NCI-H1436 treated with DMSO at 0.1 percent for 48 hours (cell line): Measurements from ENCODE around the gene FABP7.
"Not testable (repeated sequence)": the region's sequence is repeated elsewhere in the genome, so short reads cannot be mapped to it uniquely, and the experiment has no call there.

ENCODE experiments used
- DNase-seq: peaks from one replicate; lab custom pipeline; 2025; lab: John Stamatoyannopoulos, UW

FABP7 gene

DNA sequence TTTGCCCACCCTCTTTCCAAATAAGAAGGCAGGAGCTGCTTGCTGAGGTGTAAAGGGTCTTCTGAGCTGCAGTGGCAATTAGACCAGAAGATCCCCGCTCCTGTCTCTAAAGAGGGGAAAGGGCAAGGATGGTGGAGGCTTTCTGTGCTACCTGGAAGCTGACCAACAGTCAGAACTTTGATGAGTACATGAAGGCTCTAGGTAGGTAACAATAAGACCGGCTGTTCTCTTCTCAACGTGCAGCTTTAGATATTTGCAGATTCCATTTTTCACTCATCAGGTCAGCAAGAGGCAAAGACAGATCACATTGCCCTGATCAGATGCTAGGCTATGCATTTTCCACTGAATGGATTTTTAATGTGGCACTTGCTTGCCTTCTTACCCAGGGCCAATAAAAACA, at the start of gene FABP7:
Gene FABP7 (plus strand): TSS at position 50 of the 400 bp plus-strand sequence. CDS start 79 bp downstream, at position 129.
- DNase-seq, result no peak

DNA sequence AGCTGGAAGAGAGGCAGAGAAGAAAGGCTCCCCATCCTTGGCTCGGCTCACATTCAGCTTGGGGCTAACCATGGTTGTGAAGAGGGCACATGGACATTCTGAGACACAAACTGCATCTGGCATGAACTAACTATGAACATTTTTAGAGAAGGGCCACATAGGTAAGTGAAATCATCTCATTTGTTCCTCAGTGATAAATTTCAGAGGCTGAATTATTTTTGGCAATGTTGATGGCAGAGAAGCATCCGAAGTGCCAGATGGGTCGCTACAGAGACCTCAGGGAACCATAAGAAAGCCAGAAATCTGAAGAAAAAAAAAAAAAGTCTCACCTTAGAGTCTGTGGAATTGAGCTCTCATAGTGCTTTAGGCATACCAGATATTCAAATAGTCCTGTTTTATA, 49.2 kb upstream of the FABP7 start:
- no peak for DNase-seq

DNA sequence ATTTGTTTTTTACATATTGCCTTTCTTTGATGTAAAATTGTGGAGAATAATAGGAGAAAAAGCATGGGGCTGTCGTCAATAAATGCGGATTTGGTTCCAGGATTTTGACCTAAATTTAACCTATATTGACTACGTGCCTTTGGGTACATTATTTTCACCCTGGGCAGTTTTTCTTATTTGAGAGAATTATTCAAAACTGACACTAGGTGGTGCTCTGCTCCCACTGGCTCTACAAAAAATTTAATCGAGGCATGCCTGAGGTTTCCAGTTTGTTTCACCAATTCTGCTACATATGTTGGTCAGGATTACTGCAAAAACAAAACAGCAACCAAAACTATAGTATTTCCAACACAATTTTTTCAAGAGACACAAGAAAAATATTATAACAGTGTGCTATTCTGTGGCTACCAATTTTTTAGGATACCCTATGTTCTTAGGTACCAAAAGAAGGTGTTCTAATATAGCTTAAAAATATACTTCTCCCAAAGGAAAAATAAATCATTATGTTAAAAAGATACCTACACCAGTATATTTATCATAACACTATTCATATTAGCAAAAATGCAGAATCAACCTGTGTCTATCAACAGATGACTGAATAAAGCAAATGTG, 48.6 kb upstream of the FABP7 start:
- DNase-seq, result no peak

DNA sequence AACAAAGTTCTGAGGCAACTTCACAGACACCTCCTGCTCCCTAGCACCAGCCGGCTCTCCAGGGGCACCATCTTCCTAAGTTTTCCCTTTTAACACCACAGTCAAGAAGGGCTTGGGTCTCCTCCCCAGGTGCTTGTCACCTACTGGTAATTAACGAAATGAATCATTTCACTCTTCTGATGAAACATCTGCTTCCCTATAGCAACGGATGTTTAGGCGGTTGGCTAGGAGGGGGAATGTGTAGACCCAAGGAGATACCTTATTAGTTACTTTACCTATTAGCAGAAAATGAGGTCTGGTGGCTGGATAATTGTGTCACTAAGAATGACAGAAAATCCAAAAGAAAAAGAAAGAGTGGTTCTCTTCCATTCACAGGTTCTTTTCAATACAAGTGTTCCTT, 46.3 kb upstream of the FABP7 start:
- no peak for DNase-seq

DNA sequence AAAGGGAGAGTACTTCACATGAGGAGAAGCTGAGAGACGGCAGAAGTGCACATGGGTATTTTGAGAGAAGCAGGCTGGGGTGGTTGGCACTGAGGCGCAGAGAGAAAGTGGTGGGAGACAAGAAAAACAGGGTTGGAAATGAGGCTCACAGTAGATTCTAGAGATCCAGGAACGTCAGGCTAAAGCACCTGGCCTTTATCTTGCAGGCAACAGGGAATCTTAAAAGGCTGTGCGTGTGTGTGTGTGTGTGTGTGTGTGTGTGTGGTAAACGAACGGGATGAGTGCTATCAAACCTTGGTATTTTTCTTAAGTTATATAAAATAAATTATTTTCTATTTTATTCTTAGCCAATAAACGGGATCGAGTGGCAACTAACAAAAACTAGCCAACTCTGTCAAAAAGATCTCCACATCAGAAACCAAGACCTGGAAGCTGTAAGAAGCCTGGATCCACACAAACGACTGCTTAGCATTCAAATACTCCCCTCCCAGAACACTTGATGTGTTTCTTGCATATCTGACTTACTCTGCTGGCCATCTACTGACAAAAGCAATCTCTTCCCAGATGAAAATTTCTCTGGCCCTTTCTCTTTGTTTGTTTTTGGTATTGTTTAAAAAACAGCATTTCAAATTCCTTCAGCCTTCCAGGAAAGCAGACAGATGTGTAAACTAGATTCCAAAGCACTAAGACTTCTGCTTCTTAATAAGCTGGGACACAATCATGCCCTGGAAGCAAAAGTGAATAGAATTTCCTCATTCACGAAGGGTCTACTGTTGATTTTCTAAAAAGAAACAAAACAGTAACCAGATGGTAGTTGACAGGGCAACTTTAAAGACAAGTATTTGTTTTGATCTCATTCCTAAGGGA, 44.8 kb upstream of the FABP7 start:
- no peak for DNase-seq

DNA sequence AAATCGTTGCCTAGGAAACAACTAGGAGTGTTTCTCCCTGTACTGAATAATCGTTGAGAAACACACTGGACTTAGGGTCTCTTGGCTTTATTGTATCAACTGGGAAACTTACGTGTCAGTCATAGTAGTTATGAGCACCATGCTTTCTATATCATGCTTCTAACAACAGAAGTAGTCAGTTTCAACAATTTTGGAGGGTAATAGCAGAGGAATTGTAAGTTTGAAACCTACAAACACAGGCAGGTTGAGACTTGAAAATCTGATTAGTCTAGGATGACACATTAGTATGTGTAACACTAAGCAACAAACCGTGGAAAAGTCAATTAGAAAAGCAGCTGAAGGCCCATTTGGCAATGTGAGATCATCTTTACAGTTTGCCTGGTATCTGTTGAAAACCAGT, 43.9 kb upstream of the FABP7 start:
- DNase-seq, result peak; percentile 75

DNA sequence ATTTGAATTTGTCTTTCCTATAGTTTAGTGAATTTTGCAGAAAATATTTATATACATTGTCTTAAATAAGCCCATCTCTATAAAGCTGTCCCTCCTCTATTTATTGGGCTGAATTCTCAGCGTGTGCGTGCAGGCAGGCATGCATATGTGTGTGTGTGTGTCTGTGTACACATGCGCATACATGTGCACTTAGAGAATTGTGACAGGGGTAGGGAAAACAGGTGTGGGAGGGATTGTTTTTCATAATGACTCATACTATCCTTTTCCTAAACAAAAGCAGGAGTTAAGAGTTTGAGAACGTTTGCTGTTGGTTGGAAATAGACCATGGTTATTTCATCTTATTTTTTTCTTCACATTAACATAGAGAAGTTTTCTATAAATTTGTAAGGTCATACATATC, 43.4 kb upstream of the FABP7 start:
- DNase-seq, result no peak

DNA sequence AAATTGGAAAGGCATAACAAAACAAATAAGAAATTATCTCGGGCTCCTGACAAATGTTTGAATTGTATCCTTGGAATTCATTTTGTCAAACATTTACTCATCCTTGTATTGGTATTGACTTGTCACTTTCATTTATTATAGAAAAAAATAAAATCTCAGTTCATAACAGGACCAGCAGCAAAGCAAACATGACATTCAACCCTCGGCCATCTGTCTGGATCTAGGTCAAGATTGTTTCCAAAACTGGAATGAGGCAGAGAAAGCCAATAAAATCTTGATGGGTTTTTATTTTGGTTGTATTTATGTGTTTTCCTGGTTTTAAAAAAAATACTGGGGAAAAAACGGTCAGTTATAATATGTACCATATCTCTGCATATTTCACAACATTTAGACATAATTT, 42.9 kb upstream of the FABP7 start:
- no peak for DNase-seq

DNA sequence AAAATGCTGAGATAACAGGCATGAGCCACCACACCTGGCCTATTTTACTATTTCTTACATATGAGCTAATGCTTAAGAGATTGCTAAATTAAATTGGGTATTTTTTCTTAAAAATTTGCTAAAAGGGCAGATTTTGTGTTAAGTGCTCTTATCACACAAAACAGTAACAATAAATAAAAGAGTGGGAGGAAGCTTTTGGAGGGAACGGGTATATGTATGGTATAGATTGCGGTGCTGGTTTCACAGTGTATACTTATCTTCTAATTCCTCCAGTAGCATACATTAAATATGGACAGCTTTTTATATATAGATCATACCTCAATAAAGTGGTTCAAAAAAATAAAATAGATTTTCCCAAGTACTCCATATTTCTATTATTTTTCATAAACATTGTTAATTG, 39.4 kb upstream of the FABP7 start:
- no peak for DNase-seq

DNA sequence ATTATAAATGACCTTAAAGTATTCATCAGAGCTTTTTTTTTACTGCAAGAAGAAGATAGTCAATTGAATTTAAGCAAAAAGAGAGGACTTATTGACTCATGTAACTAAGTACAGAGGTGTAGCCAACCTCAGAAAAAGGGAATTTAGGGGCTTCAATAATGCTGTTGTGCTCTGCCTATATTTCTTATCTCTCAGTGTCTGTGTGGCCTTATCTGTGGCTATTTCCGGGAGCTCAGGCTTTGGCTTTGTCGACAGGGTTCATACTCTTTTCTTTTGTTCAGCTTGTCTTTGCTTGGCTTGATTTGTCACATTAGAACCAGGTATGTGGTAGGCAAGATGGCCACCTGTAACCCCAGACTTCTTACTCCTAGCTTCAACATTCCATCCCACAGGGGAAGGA, 38.6 kb upstream of the FABP7 start:
- DNase-seq, result no peak

DNA sequence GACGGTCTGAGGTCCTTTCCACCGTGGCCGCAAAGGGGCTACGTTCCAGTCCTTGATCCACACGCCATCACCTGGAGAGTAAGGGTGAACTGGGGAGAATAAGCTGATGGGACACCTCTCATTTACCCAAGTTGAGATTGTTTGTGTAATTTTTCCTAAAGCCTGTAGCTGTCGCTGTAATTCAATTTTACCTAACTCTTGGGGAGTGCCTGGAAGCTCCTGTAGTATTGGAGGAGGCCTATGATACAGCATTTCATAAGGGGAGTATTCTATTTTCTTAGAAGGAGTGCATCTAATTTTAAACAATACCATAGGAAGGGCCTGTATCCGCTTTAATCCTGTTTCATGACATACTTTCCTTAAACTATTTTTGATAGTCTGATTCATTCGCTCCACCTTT, 35.3 kb upstream of the FABP7 start:
- DNase-seq, result not testable (repeated sequence)

DNA sequence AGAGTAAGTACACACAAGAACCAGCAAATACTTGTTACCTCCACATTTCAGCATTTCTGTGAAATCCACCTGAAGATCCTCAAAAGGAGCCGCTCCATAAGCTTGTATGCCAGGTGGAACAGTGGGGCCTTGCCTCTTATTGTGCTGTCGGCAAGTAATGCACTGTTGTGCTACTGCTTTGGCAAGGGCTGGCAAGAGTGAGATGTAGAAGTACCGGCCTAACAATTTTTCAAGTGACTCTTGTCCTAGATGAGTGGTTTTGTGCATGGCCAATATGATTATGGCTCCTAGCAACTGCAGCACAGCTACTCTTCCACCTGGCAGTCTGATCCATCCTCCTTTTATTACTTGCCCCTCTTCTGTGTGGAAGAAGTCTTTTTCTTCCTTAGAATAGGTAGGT, 34.7 kb upstream of the FABP7 start:
- DNase-seq, result peak; percentile 45

DNA sequence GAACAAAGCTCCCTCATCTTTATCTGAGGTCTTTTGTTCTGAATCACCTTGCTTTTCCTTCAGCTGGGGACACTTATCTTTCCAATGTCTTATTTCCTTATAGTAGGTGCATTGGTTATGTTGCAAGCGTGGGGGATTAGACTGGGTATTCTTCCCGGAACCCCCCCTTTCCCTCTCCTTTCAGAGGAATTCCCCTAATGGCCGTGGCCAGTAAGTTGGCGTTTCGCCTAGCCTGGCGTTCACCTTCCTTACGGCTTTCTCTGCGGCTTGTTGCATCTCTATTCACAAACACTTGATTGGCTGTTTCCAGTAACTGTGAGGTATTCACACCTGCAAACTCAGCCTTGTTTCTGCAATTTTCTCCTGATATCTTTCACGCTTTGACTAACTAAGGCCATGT, 32.8 kb upstream of the FABP7 start:
- no peak for DNase-seq

DNA sequence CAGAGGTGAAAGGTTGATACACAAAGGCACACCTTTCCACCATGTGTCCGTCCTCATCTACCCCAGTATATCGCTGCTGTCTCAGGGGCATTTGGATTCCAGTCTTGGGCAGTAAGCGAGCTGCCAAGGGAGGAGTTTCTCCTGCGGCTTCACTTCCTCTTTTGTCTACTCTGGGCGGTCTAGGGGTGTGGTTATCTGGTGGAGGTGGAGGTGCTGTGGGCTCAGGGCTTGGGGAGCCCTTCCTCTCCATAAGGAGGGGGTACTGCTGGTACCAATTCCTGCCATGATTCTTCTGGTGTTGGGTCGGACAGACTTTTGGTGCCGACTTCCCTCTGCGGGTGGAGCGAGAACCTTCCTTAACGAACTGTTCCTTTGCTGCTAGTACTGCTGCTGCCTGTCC, 31.9 kb upstream of the FABP7 start:
- no peak for DNase-seq

DNA sequence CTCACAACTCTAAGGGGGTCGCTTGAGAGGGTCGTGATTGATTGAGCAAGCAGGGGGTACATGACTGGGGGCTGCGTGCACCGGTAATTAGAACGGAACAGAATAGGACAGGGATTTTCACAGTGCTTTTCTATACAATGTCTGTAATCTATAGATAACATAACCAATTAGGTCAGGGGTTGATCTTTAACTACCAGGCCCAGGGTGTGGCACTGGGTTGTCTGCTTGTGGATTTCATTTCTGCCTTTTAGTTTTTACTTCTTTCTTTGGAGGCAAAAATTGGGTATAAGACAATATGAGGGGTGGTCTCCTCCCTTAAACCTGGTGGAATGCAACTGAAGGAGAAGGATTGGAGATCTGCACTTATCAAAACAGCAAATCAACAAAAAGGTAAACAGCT, 30.6 kb upstream of the FABP7 start:
- DNase-seq, result not testable (repeated sequence)

DNA sequence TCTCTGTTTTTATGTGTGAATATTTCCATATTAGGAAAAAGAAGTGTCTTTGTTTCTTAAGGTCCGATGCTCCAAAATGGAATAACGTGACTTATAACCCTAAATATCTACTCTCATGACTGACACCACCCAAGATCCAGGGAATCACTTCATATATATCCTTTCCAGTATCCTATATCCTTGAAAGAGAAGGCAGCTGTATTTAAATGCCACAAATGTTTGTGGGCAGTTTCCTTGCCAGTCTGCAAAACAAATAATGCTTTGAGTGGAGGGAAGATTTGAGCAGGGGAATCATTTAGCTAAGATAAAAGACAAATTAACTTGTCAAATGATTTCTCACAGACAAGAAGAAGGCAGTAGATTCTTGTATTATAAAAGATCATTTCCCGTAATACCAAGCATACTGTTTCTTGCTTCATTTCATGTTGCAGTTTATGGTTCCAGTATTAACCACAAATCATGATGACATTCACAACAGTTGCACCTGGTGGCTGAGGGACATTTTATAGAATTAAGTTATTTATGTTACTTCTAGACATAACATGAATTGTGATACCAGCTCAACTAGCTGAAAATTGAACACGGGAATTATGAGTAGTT, 30.0 kb upstream of the FABP7 start:
- DNase-seq, result no peak

DNA sequence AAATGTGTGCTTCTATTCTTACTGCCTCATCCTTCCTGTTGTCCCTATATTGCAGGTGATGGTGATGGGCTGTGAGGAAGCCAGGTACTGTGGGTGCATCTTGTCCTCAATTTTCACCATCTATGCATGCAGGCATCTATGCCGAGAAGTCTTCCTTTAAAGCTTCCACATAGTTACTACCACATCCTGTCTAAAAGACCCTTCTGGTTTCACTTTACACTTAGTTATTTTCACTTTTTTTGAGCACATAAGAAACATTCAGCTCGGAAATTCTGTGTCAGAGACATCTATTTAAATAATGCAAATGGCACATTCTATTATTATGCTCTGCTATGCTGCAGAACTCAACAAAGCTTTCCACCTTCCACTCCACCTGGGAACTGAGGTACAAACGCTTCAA, 28.2 kb upstream of the FABP7 start:
- no peak for DNase-seq

DNA sequence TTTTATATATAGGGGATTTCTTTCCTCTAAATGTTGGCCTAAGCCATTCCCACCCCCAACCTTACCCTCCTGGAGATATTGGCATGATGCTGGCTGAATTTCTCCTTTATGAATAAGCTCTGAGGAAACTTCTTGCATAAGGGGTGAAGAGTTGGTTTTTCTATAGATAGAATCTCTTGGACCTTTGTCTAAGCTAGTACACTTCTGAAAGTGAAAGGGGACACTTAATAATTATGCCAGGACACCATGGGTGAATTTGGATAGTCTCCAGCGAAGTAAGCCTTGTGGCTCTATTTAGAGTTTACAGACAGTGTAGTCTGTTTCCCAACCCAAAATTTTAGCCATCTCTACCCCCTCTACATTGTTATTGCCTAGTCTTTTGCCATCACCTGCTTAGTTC, 27.1 kb upstream of the FABP7 start:
- DNase-seq, result no peak

DNA sequence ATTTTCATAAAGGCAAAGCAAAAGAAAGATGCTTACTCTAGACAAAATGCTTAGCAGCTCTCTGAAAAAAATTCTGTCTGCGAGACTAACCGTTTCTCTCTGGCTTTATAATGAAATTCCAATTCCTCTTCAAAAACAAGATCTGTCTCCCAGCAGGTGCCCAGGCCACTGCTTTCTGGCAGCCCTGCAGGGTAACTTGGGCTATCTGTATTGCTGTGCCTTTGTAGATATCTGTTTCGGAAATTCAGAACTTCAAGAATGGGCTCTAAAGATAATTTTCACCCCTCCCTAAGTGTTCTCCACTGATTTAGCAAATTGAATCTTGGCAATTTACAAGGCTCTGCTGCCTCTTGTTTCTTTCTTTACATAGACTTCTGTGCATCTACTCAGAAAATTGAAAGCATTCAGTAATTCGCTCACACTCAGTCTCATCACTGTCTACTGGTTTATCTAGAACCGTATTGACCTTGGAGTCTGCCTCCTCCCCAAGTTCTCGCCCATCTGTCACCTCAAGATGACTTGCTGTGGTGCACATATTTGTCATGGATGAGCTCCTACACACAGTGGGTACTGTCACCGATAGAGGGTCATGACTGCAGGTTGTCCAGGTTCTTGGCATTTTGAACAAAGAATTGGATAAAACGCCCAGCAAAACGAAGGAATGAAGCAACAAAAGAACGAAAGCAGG, 26.4 kb upstream of the FABP7 start:
- DNase-seq, result no peak

DNA sequence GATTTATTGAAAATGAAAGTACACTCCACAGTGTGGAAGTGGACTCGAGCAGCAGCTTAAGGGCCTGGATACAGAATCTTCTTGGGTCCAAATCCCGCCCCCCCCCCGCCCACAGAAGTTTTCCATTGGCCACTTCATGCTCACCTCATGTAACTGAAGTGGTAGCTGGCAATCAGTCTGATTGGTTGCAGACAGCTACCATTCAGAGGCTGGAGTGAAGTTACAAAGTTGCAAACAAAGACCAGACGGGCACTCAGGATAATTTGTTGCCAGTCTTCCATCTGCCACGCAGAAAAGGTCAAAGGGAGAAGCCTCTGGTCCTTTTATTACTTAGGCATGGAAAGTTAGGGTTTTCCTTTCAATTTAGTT, 25.8 kb upstream of the FABP7 start:
- peak; percentile 73 for DNase-seq

DNA sequence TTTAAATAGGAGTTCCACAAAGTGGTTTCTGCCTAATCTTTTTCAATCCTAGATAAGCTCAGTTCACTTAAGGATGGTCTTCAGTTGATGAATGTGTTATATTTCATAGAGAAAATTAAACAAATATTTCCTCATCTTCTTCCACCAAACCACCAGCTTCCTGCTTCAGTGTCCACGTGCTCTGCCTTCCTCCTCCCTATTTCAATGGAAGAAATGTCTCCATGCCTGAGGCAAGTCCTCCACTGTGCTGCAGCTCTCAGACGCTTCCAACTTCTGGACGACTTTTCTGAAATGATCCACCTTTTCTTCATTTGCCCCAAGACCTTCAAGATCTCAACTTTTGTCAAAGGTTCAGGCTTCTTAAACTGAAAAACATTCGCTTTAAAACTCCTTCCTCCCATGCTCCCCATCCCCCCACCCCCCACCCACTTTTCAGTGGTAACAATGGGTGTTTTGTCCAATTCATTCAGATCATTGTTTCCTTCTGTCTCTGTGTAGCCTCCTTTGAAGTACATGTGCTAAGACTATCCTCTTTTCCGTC, 25.3 kb upstream of the FABP7 start:
- no peak for DNase-seq

DNA sequence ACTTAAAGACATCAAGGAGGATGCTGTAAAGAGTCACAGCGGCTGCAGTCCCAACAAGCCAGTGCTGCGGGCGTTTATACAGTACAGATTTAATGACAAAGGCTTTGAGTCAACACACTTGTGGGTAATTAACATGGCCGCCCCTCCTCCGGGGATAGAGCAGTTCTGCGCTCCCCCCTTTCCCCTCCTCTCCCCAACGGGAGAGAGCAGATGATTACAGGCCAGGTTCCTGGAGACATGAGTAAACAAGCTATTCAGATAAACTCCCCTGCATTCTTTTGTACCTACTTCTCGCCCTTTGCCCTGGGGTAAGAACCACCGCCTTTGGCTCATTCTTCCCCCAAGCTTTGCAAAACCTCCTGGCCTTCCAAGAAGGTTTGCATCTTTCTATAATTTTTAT, 23.6 kb upstream of the FABP7 start:
- DNase-seq, result no peak

DNA sequence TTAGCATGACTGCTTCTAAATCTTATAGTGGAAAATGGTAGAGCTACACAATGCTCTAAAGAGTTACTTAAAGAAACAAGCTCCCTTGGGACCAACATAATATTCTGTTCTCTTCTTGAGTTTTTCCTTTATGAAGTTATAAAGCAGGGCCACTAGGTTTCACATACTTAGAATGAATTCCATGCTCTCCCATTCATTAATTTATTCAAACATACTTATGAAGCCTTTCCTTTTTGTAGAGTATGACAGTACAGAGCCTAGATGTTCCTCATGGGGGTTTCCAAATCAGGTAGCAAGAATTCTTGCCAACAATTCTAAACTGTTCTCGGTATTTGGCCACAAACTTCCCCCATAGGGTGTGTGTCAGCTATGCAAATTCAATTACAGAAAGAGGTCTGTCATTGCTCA, 20.6 kb upstream of the FABP7 start:
- DNase-seq, result no peak
